GM12878 (cell line): Measurements from ENCODE around the gene DIP2C. TPM values are rescaled to one million over a fixed set of nuclear protein-coding genes. Genes with fewer than 3 reads are reported as not detected.

Experiments used
- ATAC-seq: fragments of 200-7000 bp; cut with Tn5 transposase; 3 replicates; pipeline ENCODE4 v1.9.1; 2020; ENCODE audit warnings: mild to moderate bottlenecking, moderate library complexity
- BruUV-seq: library from RNA; stranded (reverse); fragments of 400-500 nt; replicated peaks from 2 replicates; lab custom pipeline; 2021; lab: Mats Ljungman, UMichigan
- CTCF ChIA-PET: fragments of 300-600 bp; sonication (Branson Sonifier 250); formaldehyde crosslinking; extraction: SDS; loops from one replicate; lab custom pipeline; 2021; ENCODE audit warnings: inconsistent platforms; lab: Yijun Ruan, JAX
- POLR2A ChIA-PET: fragments of 350-600 bp; formaldehyde crosslinking; extraction: SDS; loops from one replicate; lab custom pipeline; 2021; ENCODE audit warnings: inconsistent platforms; lab: Charles Lee
- RAD21 ChIA-PET: fragments of 300-600 bp; sonication (Branson Sonifier 250); formaldehyde crosslinking; loops from one replicate; lab custom pipeline; 2023; ENCODE audit warnings: antibody characterized with exemption; ENCODE audit not compliant: unreplicated experiment; lab: Charles Lee
- SMC1A ChIA-PET: fragments of 300-600 bp; sonication (Branson Sonifier 250); formaldehyde crosslinking; loops from one replicate; lab custom pipeline; 2023; ENCODE audit not compliant: unreplicated experiment, uncharacterized antibody; lab: Charles Lee
- DNase-seq: peaks from one replicate; pipeline ENCODE4 v3.0.0-alpha.2; 2011; ENCODE audit warnings: low read depth, low spot score
- FAIRE-seq: peaks from 3 replicates; lab custom pipeline; 2011; peaks lifted over from hg19 to GRCh38; lab: Jason Lieb, UNC
- H2AFZ ChIP-seq: 2 replicates; pipeline ENCODE4 v1.6.0; 2011; ENCODE audit warnings: low read depth, low read length, control low read depth; ENCODE audit not compliant: control insufficient read depth
- H3K27ac ChIP-seq: 2 replicates; pipeline ENCODE4 v1.5.1; 2011; ENCODE audit warnings: control low read depth; ENCODE audit not compliant: control insufficient read depth, insufficient read depth
- H3K27me3 ChIP-seq, 2 experiments: replicated peaks in 1 of 2; 2 replicates each; pipeline versions ENCODE4 v1.6.0 to v1.6.1; 2011; ENCODE audit warnings: low read length in 1 of 2; ENCODE audit not compliant: control insufficient read depth in 2 of 2, insufficient read depth in 2 of 2
- H3K36me3 ChIP-seq, 2 experiments: 2 replicates each; pipeline ENCODE4 v1.5.1; 2011; ENCODE audit warnings: low read length in 1 of 2; ENCODE audit not compliant: control insufficient read depth in 2 of 2, insufficient read depth in 2 of 2
- H3K4me1 ChIP-seq: 2 replicates; pipeline ENCODE4 v1.6.1; 2011; ENCODE audit warnings: mild to moderate bottlenecking, low read length, moderate library complexity, mixed read lengths; ENCODE audit not compliant: control insufficient read depth, insufficient read depth
- H3K4me2 ChIP-seq: 2 replicates; pipeline ENCODE4 v1.6.0; 2011; ENCODE audit warnings: control low read depth; ENCODE audit not compliant: control insufficient read depth, insufficient read depth
- H3K4me3 ChIP-seq: fragments of 200-600 bp; sonication (generic); 2 replicates; pipeline ENCODE4 v1.5.1; 2016
- H3K79me2 ChIP-seq: 2 replicates; pipeline ENCODE4 v1.6.0; 2011; ENCODE audit warnings: low read length; ENCODE audit not compliant: control insufficient read depth, insufficient read depth
- H3K9ac ChIP-seq: 2 replicates; pipeline ENCODE4 v1.8.0; 2011; ENCODE audit warnings: low read length, control low read depth, mixed read lengths; ENCODE audit not compliant: control insufficient read depth, insufficient read depth
- H3K9me3 ChIP-seq: replicated peaks from 3 replicates; pipeline ENCODE4 v1.5.1; 2011; ENCODE audit warnings: mild to moderate bottlenecking, low read length; ENCODE audit not compliant: control insufficient read depth, insufficient read depth
- H4K20me1 ChIP-seq: 2 replicates; pipeline ENCODE4 v1.6.0; 2011; ENCODE audit not compliant: control insufficient read depth, insufficient read depth
- CEBPB ChIP-seq, 2 experiments: fragments of 150-350 bp in 1 of 2; IDR thresholded peaks; 2 replicates each; pipeline ENCODE4 v1.6.1; 2012 to 2014; ENCODE audit warnings: low read depth in 2 of 2, low read length in 2 of 2, borderline replicate concordance in 1 of 2, inconsistent platforms in 1 of 2
- CHD2 ChIP-seq: IDR thresholded peaks from 2 replicates; pipeline ENCODE4 v1.6.1; 2011; ENCODE audit warnings: low read depth, low read length, improper control_type of control experiment, borderline replicate concordance
- FOXK2 ChIP-seq: fragments of 450-650 bp; IDR thresholded peaks from 2 replicates; pipeline ENCODE4 v1.6.1; 2017; ENCODE audit warnings: mild to moderate bottlenecking, moderate library complexity
- MLLT1 ChIP-seq: fragments of 450-650 bp; IDR thresholded peaks from 2 replicates; pipeline ENCODE4 v1.6.1; 2016; ENCODE audit warnings: mild to moderate bottlenecking
- NR2F1 ChIP-seq: fragments of 450-650 bp; conservative IDR thresholded peaks from 2 replicates; pipeline ENCODE4 v1.6.1; 2017; ENCODE audit warnings: mild to moderate bottlenecking
- POLR2AphosphoS5 ChIP-seq: IDR thresholded peaks from 2 replicates; pipeline ENCODE4 v1.6.1; 2011; ENCODE audit warnings: mild to moderate bottlenecking, low read length, inconsistent platforms
- RFX5 ChIP-seq: IDR thresholded peaks from 2 replicates; pipeline ENCODE4 v1.6.1; 2011; ENCODE audit warnings: low read depth, low read length, improper control_type of control experiment
- SREBF1 ChIP-seq: IDR thresholded peaks from 2 replicates; pipeline ENCODE4 v1.6.1; 2012; ENCODE audit warnings: mild to moderate bottlenecking, low read length
- ZNF384 ChIP-seq: IDR thresholded peaks from 2 replicates; pipeline ENCODE4 v1.6.1; 2012; ENCODE audit warnings: low read depth, mild to moderate bottlenecking, low read length, improper control_type of control experiment, borderline replicate concordance
- WGBS: methylation state at CpG from one replicate; pipeline ENCODE4 v1.1.6; 2016; ENCODE audit warnings: low lambda C conversion rate; ENCODE audit not compliant: insufficient replicate concordance, insufficient coverage; ENCODE audit errors: missing lambda C conversion rate; 5-methylcytosine and 5-hydroxymethylcytosine counted together
- in situ Hi-C: fragments of 300-500 bp; cut with MboI; formaldehyde crosslinking; loops from 9 replicates; pipeline ENCODE4 v1.14.3; 2018; ENCODE audit warnings: mixed read lengths
- intact Hi-C: fragments of 100-400 bp; cut with micrococcal nuclease; formaldehyde crosslinking; loops from one replicate; pipeline ENCODE4 v1.14.2; 2022; ENCODE audit not compliant: unreplicated experiment
- polyA plus RNA-seq, 11 experiments: library from polyadenylated mRNA; depleted of rRNA in 4 of 11; unstranded in 6 of 11; stranded (reverse) in 5 of 11; fragments of >200 nt; fragmentation: Nextera tagmentation in 4 of 11; fragmentation: Illumina TruSeq in 1 of 11; extraction: Ambion mirVana in 4 of 11; extraction: Trizol in 1 of 11; gene quantifications; 1 replicate in 1 of 11; 2 replicates in 10 of 11; pipeline versions ENCODE4 v1.2.1 to v1.2.3, GENCODE V29; 2011 to 2016; ENCODE audit warnings: inconsistent platforms in 2 of 11, missing spikeins in 2 of 11, low read depth in 1 of 11
- total RNA-seq, 4 experiments: library from RNA; depleted of rRNA in 3 of 4; stranded (reverse); fragments of >200 nt in 3 of 4; fragmentation: Illumina TruSeq in 1 of 4; extraction: Trizol in 1 of 4; gene quantifications; 2 replicates each; pipeline versions ENCODE4 v1.2.1 to v1.2.3, GENCODE V29; 2013 to 2021

Gene DIP2C
- total and polyA plus RNA-seq, 10 of the 15 experiments (the other 5 are each of a cell fraction or from before 2014, with no cell fraction given), result 0.01 to 0.10 (median 0.06) TPM

GRCh38 chr10:569961-570627, 119.4 kb downstream of the DIP2C start:
- SMC1A ChIA-PET, result no interaction called here
- DNase-seq (no peak), FAIRE-seq (no peak), ATAC-seq (no peak)
- no peaks in the 10 kb centered on the region for H3K79me2 ChIP-seq
- RAD21 ChIA-PET, result no interaction called here
- 26% methylated on average over 7 of the region's 7 CpGs for WGBS
- H2AFZ ChIP-seq, result no peak overlapping the region
- peaks cover 3% of the 10 kb centered on the region; the same call in 1 of the 3 replicates for H3K9me3 ChIP-seq
- no peaks in the 10 kb centered on the region for H3K4me1 ChIP-seq
- no peaks in the 10 kb centered on the region for H3K36me3 ChIP-seq
- TF ChIP-seq RFX5 (no peak), MLLT1 (no peak), SREBF1 (no peak)
- H3K4me2 ChIP-seq, result no peak overlapping the region
- H3K27ac ChIP-seq, result no peak overlapping the region
- in situ Hi-C loops, result no loop called here
- H3K9ac ChIP-seq, result no peak overlapping the region
- intact Hi-C loops, result no loop called here
- H3K4me3 ChIP-seq, result no peak overlapping the region
- H3K27me3 ChIP-seq, result no peaks in the 10 kb centered on the region
- POLR2A ChIA-PET, result interaction anchor here (0.6 kb wide), 1 partner anchor 1594 kb away, joined by 4 read pairs; no protein-coding TSS in a partner anchor
- CTCF ChIA-PET, result no interaction called here
- BruUV-seq, result no TSS peak
- no peaks in the 10 kb centered on the region for H4K20me1 ChIP-seq

DNA sequence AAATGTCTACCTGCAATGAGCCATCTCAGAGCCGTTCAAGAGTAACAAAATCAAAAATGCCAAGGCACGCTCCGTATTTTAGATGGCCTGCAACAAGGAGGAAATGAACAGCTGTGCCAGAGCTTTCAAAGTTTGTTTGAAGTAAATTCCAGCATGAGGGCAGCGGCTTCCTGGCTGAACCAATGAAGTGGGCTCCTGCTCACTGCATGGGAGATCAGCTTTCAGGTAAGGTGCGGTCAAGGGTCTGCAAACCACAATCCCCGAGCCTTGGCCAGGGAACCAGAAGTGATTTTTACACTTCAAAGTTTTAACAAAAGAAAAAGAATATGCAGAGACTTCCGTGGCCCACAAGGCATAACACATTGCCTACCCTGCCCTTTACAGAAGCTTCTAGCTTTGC, 120.6 kb downstream of the DIP2C start:
- Histone ChIP-seq H3K4me1 (no peaks in the 10 kb centered on the region), H3K9ac (no peak overlapping the region), H2AFZ (no peak overlapping the region), H3K36me3 (no peaks in the 10 kb centered on the region), H3K27me3 (no peaks in the 10 kb centered on the region; a peak in 1 of 4 replicates), H3K4me2 (no peak overlapping the region), H4K20me1 (no peaks in the 10 kb centered on the region), H3K4me3 (no peak overlapping the region), H3K79me2 (no peaks in the 10 kb centered on the region), H3K9me3 (peaks cover 3% of the 10 kb centered on the region; the same call in 2 of the 3 replicates), H3K27ac (no peak overlapping the region)
- ChIA-PET SMC1A (no interaction called here), CTCF (no interaction called here), POLR2A (no interaction called here), RAD21 (no interaction called here)
- in situ Hi-C loops (no loop called here), intact Hi-C loops (no loop called here)
- no peak for ATAC-seq
- TF ChIP-seq ZNF384 (no peak), POLR2AphosphoS5 (no peak), CHD2 (no peak), CEBPB (IDR thresholded peaks at IDR 0.05; ENCODE audit: borderline replicate concordance in 1 of 2, low read depth in 2 of 2, low read length in 2 of 2) (no peak), NR2F1 (no peak), FOXK2 (no peak)
- 53% methylated on average over 7 of the region's 7 CpGs for WGBS
- DNase-seq, result no peak
- FAIRE-seq, result no peak
- no TSS peak for BruUV-seq
